ENCODE data around the gene ARHGEF40. TPM values are rescaled to one million over a fixed set of nuclear protein-coding genes. Genes with fewer than 3 reads are reported as not detected.

ARHGEF40 gene
- total and polyA plus RNA-seq, 2 donors (not counting 1 experiment from before 2014, with no cell fraction given), result 1.0 to 1.7 TPM

GRCh38 chr14:21098076-21098891 lies 28.2 kb downstream of the ARHGEF40 start, which contains the start of gene ZNF219:
ZNF219 (minus strand) TSS chr14:21098655; CDS start chr14:21093591, 5,064 bp downstream.
- TF ChIP-seq CTCF (IDR thresholded peaks at IDR 0.05) (no peak), EZH2 (IDR thresholded peaks at IDR 0.05; ENCODE audit: borderline replicate concordance, insufficient read depth, low read depth, low read length, poor library complexity, severe bottlenecking) (no peak)
- Histone ChIP-seq H3K9me3 (ENCODE audit: control extremely low read depth in 1 of 3, control insufficient read depth in 2 of 3, insufficient read depth in 1 of 3, low read length in 2 of 3) (no peaks in the 10 kb centered on the region), H4K20me1 (ENCODE audit: control insufficient read depth, insufficient read depth, low read length, poor library complexity, severe bottlenecking) (no peaks in the 10 kb centered on the region), H2AFZ (ENCODE audit: insufficient read depth, low read depth, low read length, poor library complexity, severe bottlenecking) (peak within 1 kb of the TSS; percentile 70), H3K79me2 (ENCODE audit: control insufficient read depth, insufficient read depth, low read length) (no peaks in the 10 kb centered on the region), H3K4me3 (ENCODE audit: control extremely low read depth in 1 of 5, extremely low read depth in 1 of 5, insufficient read depth in 1 of 5, low read depth in 2 of 5, low read length in 4 of 5) (peak within 1 kb of the TSS; percentile 44 to 61 (median 58)), H3K27me3 (replicated peaks in 1 of 4; ENCODE audit: control extremely low read depth in 1 of 4, control insufficient read depth in 3 of 4, insufficient read depth in 4 of 4, low read length in 3 of 4) (peaks cover 0 to 29% (median 17%) of the 10 kb centered on the region in 4 experiments), H3K9ac (ENCODE audit: low read length) (peak within 1 kb of the TSS; percentile 62), H3K4me2 (replicated peaks; ENCODE audit: low read depth, low read length, poor library complexity, severe bottlenecking) (peak within 1 kb of the TSS; percentile 92), H3K27ac (ENCODE audit: low read length in 2 of 2) (no peak within 1 kb of the TSS), H3K4me1 (ENCODE audit: control insufficient read depth in 2 of 2, insufficient read depth in 2 of 2, low read length in 2 of 2) (peaks cover 16 to 21% of the 10 kb centered on the region in 2 donors), H3K36me3 (replicated peaks in 1 of 2; ENCODE audit: control extremely low read depth in 1 of 2, control insufficient read depth in 1 of 2, extremely low read depth in 1 of 2, insufficient read depth in 2 of 2, low read length in 1 of 2) (no peaks in the 10 kb centered on the region)
- 0% methylated on average over 42 of the region's 90 CpGs for WGBS (ENCODE audit: insufficient coverage)
- POLR2A ChIA-PET, result interaction anchor here (0.6 to 1.8 kb wide), 3 partner anchors 11 to 109 kb away, joined by 3 to 10 read pairs (median 4); no protein-coding TSS in a partner anchor
- ATAC-seq (ENCODE audit: low read depth) (peak; percentile 62), DNase-seq (peak; percentile 42)
- intact Hi-C loops (cut with micrococcal nuclease), result no loop called here
- H3K27me3 Mint-ChIP-seq, result peaks cover 26% of the 10 kb centered on the region
- peak within 1 kb of the TSS; percentile 85 for H3K4me3 Mint-ChIP-seq
- H3K4me1 Mint-ChIP-seq, result peaks cover 12% of the 10 kb centered on the region
- CTCF ChIA-PET, result interaction anchor here (0.6 to 7.5 kb wide), 10 partner anchors 6 to 1227 kb away, joined by 3 to 171 read pairs (median 6); partner anchors contain the start of genes ARHGEF40 and TMEM253
- H3K9me3 Mint-ChIP-seq (ENCODE audit: insufficient read depth), result no peaks in the 10 kb centered on the region
- H3K27ac Mint-ChIP-seq, result peak within 1 kb of the TSS; percentile 59

All from B cell (primary cell).